ENCODE results near the gene FANCM.

The FANCM gene

GRCh38 chr14:45222485-45223262 is 86.9 kb downstream of the FANCM start:
- ChIA-PET CTCF (no interaction called here), POLR2A (no interaction called here)
- TF ChIP-seq L3MBTL2 (conservative IDR thresholded peaks at IDR 0.05): no peak
- TF ChIP-seq FOXK2 (IDR thresholded peaks at IDR 0.05): no peak
- TF ChIP-seq FOXM1 (IDR thresholded peaks at IDR 0.05; ENCODE audit: borderline replicate concordance): no peak
- TF ChIP-seq SP1 (IDR thresholded peaks at IDR 0.05): no peak
- TF ChIP-seq BHLHE40 (IDR thresholded peaks at IDR 0.05; ENCODE audit: borderline replicate concordance): no peak
- no peak for TF ChIP-seq ARNT (IDR thresholded peaks at IDR 0.05)
- TF ChIP-seq TARDBP (IDR thresholded peaks at IDR 0.05): no peak
- no peak for TF ChIP-seq HDGF (IDR thresholded peaks at IDR 0.05; ENCODE audit: borderline replicate concordance)
- no peak for TF ChIP-seq ELF4 (IDR thresholded peaks at IDR 0.05)
- no peak for TF ChIP-seq NFRKB (IDR thresholded peaks at IDR 0.05)
- DNase-seq (ENCODE audit: extremely low spot score): no peak

GRCh38 chr14:45227566-45227965 is 91.8 kb downstream of the FANCM start:
- no peak for DNase-seq (ENCODE audit: extremely low spot score)
- ChIA-PET CTCF (no interaction called here), POLR2A (no interaction called here)
- TF ChIP-seq PKNOX1 (IDR thresholded peaks at IDR 0.05) (no peak), FOXM1 (IDR thresholded peaks at IDR 0.05; ENCODE audit: borderline replicate concordance) (no peak), BHLHE40 (IDR thresholded peaks at IDR 0.05; ENCODE audit: borderline replicate concordance) (no peak), SP1 (IDR thresholded peaks at IDR 0.05) (no peak), ZNF384 (IDR thresholded peaks at IDR 0.05) (no peak), ELF4 (IDR thresholded peaks at IDR 0.05) (no peak), SUZ12 (IDR thresholded peaks at IDR 0.05) (no peak), HDGF (IDR thresholded peaks at IDR 0.05; ENCODE audit: borderline replicate concordance) (no peak), LEF1 (IDR thresholded peaks at IDR 0.05; ENCODE audit: borderline replicate concordance) (no peak), ARNT (IDR thresholded peaks at IDR 0.05) (no peak), CTBP1 (IDR thresholded peaks at IDR 0.05; ENCODE audit: borderline replicate concordance) (no peak), NFRKB (IDR thresholded peaks at IDR 0.05) (no peak), L3MBTL2 (conservative IDR thresholded peaks at IDR 0.05) (no peak), TARDBP (IDR thresholded peaks at IDR 0.05) (no peak), FOXK2 (IDR thresholded peaks at IDR 0.05) (no peak), FOXA1 (IDR thresholded peaks at IDR 0.05) (no peak)

- POLR2A ChIA-PET: no interaction called here
- DNase-seq (ENCODE audit: extremely low spot score): no peak
- CTCF ChIA-PET: no interaction called here
- TF ChIP-seq L3MBTL2 (conservative IDR thresholded peaks at IDR 0.05) (no peak), SUZ12 (IDR thresholded peaks at IDR 0.05) (no peak), CTBP1 (IDR thresholded peaks at IDR 0.05; ENCODE audit: borderline replicate concordance) (no peak), PKNOX1 (IDR thresholded peaks at IDR 0.05) (no peak), TARDBP (IDR thresholded peaks at IDR 0.05) (no peak), ELF4 (IDR thresholded peaks at IDR 0.05) (no peak), LEF1 (IDR thresholded peaks at IDR 0.05; ENCODE audit: borderline replicate concordance) (no peak), ARNT (IDR thresholded peaks at IDR 0.05) (no peak), SP1 (IDR thresholded peaks at IDR 0.05) (no peak), FOXK2 (IDR thresholded peaks at IDR 0.05) (no peak), ZNF384 (IDR thresholded peaks at IDR 0.05) (no peak), BHLHE40 (IDR thresholded peaks at IDR 0.05; ENCODE audit: borderline replicate concordance) (no peak), HDGF (IDR thresholded peaks at IDR 0.05; ENCODE audit: borderline replicate concordance) (no peak), FOXA1 (IDR thresholded peaks at IDR 0.05) (no peak), FOXM1 (IDR thresholded peaks at IDR 0.05; ENCODE audit: borderline replicate concordance) (no peak), NFRKB (IDR thresholded peaks at IDR 0.05) (no peak)
These were observed 103.3 kb downstream of the FANCM start for GRCh38 chr14:45238988-45239387.

- ChIA-PET CTCF (interaction anchor here (1.1 kb wide), 1 partner anchor 26 kb away, joined by 6 read pairs; no protein-coding TSS in a partner anchor), POLR2A (interaction anchor here (1.2 kb wide), 1 partner anchor 11 kb away, joined by 3 read pairs; the partner anchor contains the start of gene MIS18BP1)
- no peak for TF ChIP-seq CTBP1 (IDR thresholded peaks at IDR 0.05; ENCODE audit: borderline replicate concordance)
- no peak for TF ChIP-seq FOXM1 (IDR thresholded peaks at IDR 0.05; ENCODE audit: borderline replicate concordance)
- no peak for TF ChIP-seq SP1 (IDR thresholded peaks at IDR 0.05)
- TF ChIP-seq NFRKB (IDR thresholded peaks at IDR 0.05): no peak
- TF ChIP-seq ELF4 (IDR thresholded peaks at IDR 0.05): no peak
- no peak for TF ChIP-seq ZNF384 (IDR thresholded peaks at IDR 0.05)
- no peak for TF ChIP-seq FOXK2 (IDR thresholded peaks at IDR 0.05)
- no peak for TF ChIP-seq SUZ12 (IDR thresholded peaks at IDR 0.05)
- TF ChIP-seq HDGF (IDR thresholded peaks at IDR 0.05; ENCODE audit: borderline replicate concordance): no peak
- no peak for TF ChIP-seq L3MBTL2 (conservative IDR thresholded peaks at IDR 0.05)
- TF ChIP-seq ARNT (IDR thresholded peaks at IDR 0.05): no peak
- no peak for TF ChIP-seq LEF1 (IDR thresholded peaks at IDR 0.05; ENCODE audit: borderline replicate concordance)
- no peak for TF ChIP-seq BHLHE40 (IDR thresholded peaks at IDR 0.05; ENCODE audit: borderline replicate concordance)
- no peak for DNase-seq (ENCODE audit: extremely low spot score)
These were observed 107.0 kb downstream of the FANCM start for GRCh38 chr14:45242706-45243105.

- CTCF ChIA-PET: interaction anchor here (0.7 kb wide), 1 partner anchor 205 kb away, joined by 4 read pairs; no protein-coding TSS in a partner anchor
- no peak for TF ChIP-seq LEF1 (IDR thresholded peaks at IDR 0.05; ENCODE audit: borderline replicate concordance)
- no peak for TF ChIP-seq NFRKB (IDR thresholded peaks at IDR 0.05)
- TF ChIP-seq SUZ12 (IDR thresholded peaks at IDR 0.05): no peak
- no peak for TF ChIP-seq HDGF (IDR thresholded peaks at IDR 0.05; ENCODE audit: borderline replicate concordance)
- POLR2A ChIA-PET: no interaction called here
- no peak for DNase-seq (ENCODE audit: extremely low spot score)
These were observed 110.4 kb downstream of the FANCM start for GRCh38 chr14:45246151-45246550.

GRCh38 chr14:45246691-45247090 is 111.0 kb downstream of the FANCM start:
- POLR2A ChIA-PET: no interaction called here
- TF ChIP-seq NFRKB (IDR thresholded peaks at IDR 0.05) (no peak), PKNOX1 (IDR thresholded peaks at IDR 0.05) (peak; percentile 44)
- CTCF ChIA-PET: interaction anchor here (0.7 kb wide), 1 partner anchor 205 kb away, joined by 4 read pairs; no protein-coding TSS in a partner anchor
- DNase-seq (ENCODE audit: extremely low spot score): no peak
